ENCODE data around the gene CTNND2.

CTNND2 gene

DNA sequence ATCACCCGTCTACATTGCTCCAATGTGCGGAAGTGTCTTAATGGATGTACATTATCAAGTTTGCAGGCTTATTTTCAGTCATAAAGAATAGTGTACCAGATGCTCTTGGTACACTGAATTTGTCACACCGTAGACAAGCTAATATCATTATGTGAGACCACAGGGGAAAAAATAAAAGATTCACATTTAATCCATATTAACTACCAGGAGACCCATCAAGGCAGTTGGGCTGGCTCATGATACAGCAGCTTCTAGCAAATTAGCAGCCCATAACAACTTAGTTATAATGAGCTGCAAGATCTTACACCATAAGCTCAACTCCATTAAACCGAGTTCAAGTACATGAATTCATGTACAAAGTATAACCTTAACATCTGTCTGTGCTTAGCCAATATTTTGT, 324.9 kb downstream of the CTNND2 start:
- no peak for DNase-seq

GRCh38 chr5:11574787-11575186, 329.5 kb downstream of the CTNND2 start:
- DNase-seq = no peak

DNA sequence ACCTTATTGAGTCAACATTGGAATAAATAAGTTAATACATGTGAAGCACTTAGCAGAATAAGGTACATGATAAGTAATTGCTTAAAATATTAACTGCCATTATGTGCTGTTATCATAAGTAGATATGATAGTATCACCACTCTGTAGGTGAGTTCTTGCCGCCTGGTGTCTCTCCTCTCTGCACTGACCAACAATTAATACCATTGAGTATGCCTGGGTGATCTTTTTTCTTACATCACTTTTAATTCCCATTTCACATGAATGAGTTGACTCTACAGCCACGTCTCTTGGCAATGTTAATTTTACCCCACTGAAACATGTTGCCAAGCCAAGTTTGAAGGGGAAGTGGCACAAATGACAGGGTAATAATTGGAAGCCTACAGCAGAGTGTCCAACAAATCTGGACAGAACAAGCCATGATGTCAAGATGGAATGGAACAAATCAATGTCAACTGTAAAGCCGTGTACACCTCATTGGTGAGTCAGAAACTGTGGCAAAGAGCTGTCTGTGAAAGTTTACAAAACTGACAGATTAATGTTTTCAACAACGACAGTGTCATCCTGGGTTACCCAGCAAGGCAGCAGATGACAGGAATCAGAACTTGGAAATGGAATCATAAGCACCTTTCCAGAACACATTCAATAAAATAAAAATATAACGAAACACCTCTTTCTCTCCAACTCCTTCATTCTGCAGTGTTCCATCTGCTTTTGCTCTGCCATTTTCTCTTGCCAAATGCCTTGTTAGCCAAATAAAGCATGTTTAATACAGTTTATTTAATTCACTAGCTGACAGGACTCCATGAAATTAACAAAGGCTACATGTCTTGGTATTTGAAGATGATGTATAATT, 330.9 kb downstream of the CTNND2 start:
- no peak for DNase-seq

DNA sequence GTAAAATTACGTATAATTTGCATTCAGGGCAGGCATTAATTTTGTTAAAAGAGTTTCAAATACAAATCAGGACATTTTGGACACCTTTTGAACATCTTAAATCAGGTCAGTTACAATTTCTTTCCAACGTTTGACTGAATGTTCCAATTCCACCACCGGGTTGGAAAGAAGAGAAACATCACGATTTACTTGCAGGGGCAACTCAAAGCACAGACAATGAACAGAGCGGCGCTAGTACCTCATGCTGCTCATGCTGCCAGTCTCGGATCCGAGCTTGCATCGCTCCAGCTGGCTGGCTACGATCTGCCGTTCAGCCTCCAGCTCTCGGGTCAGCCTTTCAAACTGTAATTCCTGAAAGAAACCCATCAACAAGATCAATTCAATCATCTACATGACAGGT, 339.5 kb downstream of the CTNND2 start:
- no peak for DNase-seq

DNA sequence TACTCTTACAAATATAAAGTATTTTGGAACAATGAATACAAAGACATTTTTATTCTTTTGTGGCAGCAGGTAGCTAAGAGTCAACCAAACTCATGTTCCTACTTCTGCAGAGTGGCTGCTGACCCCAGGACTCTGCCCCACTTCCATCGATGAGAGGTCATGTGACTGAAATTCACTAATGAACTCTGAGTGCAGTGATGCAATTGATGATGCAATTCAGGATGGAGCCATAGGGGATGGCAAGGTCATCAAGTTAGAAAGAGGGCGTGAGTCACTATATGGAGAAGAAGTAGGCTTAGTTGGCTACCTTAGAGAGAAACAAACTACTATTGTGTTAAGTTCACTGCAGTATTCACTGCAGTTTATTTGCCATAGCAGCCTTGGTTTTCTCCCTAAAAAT, 340.4 kb downstream of the CTNND2 start:
- no peak for DNase-seq

- DNase-seq = no peak
Observed at GRCh38 chr5:11560915-11561697, 343.1 kb downstream of the CTNND2 start.

GRCh38 chr5:11557063-11557462, 347.2 kb downstream of the CTNND2 start:
- DNase-seq = no peak

- DNase-seq = no peak
Observed at GRCh38 chr5:11555171-11555570, 349.1 kb downstream of the CTNND2 start.

GRCh38 chr5:11547730-11548129, 356.5 kb downstream of the CTNND2 start:
- no peak for DNase-seq

DNA sequence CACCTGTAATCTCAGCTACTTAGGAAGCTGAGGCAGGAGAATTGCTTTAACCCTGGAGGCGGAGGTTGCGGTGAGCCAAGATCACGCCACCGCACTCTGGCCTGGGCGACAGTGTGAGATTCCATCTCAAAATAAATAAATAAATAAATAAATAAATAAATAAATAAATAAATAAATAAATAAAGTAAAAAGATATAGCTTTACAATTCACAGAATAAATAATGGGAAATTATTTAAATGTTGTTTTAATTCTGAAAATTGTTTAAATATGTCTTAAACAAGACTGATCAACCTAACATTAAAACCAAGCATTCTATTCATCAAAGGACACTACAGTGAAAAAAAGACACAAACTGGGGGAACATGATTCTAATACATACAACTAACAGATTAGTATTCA, 357.1 kb downstream of the CTNND2 start:
- DNase-seq = no peak

- no peak for DNase-seq
Observed at GRCh38 chr5:11540112-11540511, 364.1 kb downstream of the CTNND2 start.

DNA sequence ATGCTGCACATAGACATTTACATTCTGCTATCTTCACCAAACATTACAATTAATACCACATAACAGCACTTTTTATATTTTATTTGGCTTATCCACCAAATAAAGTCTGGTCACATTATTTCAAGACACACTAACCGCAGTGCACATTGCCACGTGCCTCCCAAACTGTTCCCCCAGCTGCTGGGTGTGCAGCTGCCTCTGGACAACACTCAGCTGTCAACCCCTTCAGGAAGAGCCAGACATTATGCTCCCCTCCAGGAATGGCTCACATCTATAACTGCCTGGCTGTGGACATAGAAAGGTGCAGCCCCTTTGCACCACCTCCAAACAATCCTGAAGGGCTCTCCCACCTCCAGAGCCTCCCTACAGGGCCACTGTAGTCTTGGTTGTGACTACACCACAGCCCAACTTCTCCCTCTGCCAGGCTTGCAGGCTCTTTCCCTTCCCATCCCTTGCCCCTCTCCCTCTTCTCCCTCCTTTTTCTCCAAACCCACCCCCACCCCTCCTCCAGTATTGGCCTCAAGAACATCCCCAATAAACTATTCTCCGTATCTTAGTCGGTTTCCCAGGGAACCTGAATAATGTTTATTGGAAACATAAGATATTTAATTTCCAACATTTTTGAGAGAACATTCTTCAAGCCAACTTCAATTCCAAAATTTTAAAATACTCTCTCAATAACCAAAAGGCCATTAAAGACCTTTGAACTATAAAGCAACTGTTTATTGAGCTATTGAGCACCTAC, 372.3 kb downstream of the CTNND2 start:
- DNase-seq = no peak

GRCh38 chr5:11528720-11529119, 375.5 kb downstream of the CTNND2 start:
- DNase-seq = no peak

DNA sequence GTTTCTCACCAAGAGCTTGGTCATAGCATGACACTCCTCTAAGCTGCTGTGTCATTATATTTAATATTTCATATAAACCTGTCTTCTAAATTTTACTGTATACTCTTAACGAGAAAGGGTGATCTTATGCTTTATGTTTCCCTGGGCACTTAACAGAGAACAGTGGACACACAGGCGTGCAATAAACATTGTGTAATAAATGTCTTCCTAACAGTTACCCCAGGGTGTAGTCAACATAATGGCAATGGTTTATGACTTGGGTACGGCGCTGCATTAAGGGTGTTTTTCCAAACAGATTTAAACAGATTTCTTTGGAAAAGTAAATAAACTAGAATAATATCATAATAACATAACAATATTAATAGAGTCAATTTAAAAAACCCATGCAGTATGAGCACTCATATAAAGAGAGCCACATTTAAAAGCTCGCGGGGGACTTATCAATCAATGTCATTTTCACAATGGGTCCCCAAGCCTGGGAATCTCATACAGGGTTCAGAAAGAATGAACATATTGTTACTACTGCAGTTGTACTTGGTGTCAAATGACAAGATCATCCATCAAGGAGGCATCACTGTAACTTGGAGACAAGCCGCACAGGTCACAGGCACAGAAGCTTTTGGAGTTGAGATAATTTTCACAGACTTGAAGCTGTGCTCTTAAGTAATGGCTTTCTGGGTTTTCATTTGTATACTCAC, 376.4 kb downstream of the CTNND2 start:
- no peak for DNase-seq

GRCh38 chr5:11525020-11525419, 379.2 kb downstream of the CTNND2 start:
- no peak for DNase-seq

DNA sequence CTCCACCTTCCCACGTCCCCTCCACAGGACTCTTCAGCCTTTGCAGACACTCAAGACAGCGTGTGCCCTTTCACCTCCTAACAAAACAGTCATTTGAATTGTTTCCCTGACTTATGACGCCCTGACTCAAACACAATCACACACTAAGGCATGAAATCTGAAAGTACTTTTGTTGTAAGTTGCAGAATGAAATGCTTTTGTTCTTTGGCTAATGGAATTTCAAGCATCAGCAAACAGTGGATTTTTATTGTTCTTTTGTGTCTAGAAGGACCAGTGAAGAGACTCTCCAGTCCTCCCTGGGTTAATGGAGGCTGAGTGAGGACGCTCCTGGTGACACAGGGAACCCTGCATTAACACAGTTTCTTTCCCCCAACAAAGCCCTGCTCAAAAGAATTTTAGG, 380.1 kb downstream of the CTNND2 start:
- DNase-seq = no peak

GRCh38 chr5:11522796-11523195, 381.4 kb downstream of the CTNND2 start:
- DNase-seq = no peak

- no peak for DNase-seq
Observed at GRCh38 chr5:11520241-11520930, 383.9 kb downstream of the CTNND2 start.

DNA sequence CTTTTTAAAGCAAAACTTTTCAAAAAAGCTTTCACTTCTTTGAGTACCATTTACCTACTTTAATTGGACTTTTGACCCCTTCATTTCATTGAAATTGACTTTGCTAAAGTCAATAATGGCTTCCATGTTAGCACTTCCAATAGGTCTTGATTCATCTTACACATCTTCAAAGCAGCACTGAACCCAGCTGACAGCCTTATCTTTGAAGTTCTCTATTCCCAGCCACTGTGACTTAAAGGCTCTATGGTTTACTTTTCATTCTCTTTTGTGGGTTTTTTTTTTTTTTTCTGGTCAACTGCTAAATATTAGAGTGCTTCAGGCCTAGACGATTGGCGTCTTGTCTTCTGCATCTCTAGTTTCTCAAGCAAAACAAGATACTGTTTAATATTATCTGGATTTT, 385.0 kb downstream of the CTNND2 start:
- no peak for DNase-seq

- no peak for DNase-seq
Observed at GRCh38 chr5:11518676-11519075, 385.6 kb downstream of the CTNND2 start.

DNA sequence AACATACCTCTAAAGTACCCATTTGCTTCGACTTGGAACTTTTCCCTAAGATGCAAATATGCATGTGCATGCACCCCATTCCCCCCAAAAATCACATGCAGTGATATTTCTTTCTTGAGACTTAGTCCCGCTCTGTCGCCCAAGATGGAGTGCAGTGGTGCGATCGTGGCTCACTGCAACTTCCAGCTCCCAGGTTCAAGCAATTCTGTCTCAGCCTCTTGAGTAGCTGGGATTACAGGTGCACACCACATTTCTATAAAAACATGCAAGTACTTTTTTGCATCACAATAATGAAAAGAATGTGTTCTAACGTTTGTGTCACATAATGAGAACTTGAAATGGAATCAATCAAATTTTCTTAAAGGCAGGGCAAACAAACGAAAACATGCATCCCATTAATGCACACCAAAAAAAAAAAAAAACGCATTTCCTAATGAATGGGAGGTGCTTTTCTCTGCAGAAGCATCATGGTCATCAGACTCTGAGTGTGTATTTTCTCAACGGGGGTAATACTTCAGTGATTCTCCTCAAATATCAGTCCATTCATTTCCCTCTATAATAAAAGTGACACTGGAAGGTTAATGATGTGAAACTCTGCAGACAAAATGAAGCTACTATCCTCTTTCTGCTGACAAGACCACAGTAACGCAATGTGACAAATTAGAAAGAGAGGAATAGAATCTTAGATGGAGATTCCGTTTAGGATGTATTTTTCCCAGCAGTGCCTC, 389.4 kb downstream of the CTNND2 start:
- no peak for DNase-seq

DNA sequence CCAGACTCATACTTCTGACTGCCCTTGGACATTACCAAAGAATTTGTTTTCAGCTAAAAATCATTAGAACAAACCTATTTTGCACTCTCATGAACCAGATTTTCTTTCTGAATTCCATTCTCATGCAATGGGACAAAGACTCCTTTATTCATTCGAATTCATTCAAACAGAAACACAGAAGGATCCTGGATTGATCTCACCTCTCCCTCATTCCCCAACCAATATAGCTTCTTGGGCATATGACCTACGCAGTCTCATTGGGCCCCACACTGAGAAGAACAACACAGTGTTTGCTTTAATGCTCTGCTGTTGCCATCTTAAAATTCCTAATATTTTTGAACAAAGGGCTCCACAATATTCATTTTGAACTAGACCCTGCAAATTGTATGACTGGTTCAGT, 392.4 kb downstream of the CTNND2 start:
- no peak for DNase-seq

Measured in T1000 (cell line).